ENCODE measurements around the gene CAMTA1.

The CAMTA1 gene

DNA sequence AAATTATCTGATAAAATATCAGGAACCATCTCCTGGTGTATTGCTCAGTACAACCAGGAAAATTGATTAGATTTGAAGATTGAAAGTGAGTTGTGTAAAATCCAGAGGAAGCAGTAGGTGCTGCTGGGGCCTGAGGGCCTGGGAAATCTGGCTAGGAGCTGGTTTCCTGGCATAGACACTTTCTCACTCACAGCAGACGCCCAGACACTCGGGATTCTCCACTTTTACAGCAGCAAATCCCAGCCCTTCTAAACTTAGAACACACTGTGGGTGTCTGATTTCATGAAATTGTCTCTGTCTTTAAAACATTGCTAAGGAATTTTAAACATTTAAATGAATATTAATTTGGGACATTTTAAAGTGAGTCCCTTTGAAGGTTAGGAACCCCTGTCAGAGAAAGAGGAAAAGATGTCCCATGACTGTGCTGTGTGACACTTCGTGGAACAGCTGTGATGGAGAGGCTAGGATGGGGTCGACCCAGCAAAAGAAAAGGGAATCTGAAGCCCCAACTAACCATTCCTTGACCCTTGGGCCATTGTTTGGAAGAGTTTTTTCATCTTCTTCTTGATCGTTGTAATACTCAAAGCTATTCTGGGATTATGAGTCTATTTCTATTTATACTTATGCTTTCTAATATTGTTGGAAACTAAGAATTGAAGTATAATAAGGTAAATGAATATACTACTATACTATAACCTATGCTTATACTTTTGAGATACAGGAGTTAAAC is 936.9 kb downstream of the CAMTA1 start:
- Histone ChIP-seq H3K4me1 (ENCODE audit: insufficient read depth, poor library complexity, severe bottlenecking) (no peaks in the 10 kb centered on the region), H3K27ac (ENCODE audit: poor library complexity, severe bottlenecking) (no peak overlapping the region), H3K9me3 (ENCODE audit: severe bottlenecking) (no peaks in the 10 kb centered on the region), H3K36me3 (ENCODE audit: low read depth) (no peaks in the 10 kb centered on the region), H3K27me3 (ENCODE audit: insufficient read depth, poor library complexity, severe bottlenecking) (no peaks in the 10 kb centered on the region), H3K4me3 (ENCODE audit: severe bottlenecking) (no peak overlapping the region)
- no peak for ATAC-seq (ENCODE audit: low read depth)
- DNase-seq (ENCODE audit: low spot score) = no peak
- TF ChIP-seq, protein P1, sequence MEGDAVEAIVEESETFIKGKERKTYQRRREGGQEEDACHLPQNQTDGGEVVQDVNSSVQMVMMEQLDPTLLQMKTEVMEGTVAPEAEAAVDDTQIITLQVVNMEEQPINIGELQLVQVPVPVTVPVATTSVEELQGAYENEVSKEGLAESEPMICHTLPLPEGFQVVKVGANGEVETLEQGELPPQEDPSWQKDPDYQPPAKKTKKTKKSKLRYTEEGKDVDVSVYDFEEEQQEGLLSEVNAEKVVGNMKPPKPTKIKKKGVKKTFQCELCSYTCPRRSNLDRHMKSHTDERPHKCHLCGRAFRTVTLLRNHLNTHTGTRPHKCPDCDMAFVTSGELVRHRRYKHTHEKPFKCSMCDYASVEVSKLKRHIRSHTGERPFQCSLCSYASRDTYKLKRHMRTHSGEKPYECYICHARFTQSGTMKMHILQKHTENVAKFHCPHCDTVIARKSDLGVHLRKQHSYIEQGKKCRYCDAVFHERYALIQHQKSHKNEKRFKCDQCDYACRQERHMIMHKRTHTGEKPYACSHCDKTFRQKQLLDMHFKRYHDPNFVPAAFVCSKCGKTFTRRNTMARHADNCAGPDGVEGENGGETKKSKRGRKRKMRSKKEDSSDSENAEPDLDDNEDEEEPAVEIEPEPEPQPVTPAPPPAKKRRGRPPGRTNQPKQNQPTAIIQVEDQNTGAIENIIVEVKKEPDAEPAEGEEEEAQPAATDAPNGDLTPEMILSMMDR (IDR thresholded peaks at IDR 0.05; ENCODE audit: poor library complexity, severe bottlenecking) = no peak

DNA sequence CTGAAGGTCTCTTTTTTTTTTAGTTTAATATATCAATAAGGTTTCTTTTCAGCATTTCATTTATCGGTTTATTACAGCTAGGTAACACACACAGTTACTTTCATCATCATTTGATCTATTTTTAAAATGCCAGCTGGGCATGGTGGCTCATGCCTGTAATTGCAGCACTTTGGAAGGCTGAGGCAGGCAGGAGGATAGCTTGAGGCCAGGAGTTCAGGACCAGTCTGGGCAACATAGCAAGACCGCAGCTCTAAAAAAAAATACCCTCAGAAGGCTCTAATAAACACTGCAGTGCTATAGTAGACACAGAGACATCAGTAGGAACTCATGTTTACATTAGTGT is 937.4 kb downstream of the CAMTA1 start:
- DNase-seq (ENCODE audit: low spot score) = no peak
- Histone ChIP-seq H3K36me3 (ENCODE audit: low read depth) (no peaks in the 10 kb centered on the region), H3K4me3 (ENCODE audit: severe bottlenecking) (no peak overlapping the region), H3K9me3 (ENCODE audit: severe bottlenecking) (no peaks in the 10 kb centered on the region), H3K27ac (ENCODE audit: poor library complexity, severe bottlenecking) (no peak overlapping the region), H3K4me1 (ENCODE audit: insufficient read depth, poor library complexity, severe bottlenecking) (no peaks in the 10 kb centered on the region), H3K27me3 (ENCODE audit: insufficient read depth, poor library complexity, severe bottlenecking) (no peaks in the 10 kb centered on the region)
- TF ChIP-seq, protein P1 (IDR thresholded peaks at IDR 0.05; ENCODE audit: poor library complexity, severe bottlenecking) = no peak
- no peak for ATAC-seq (ENCODE audit: low read depth)

DNA sequence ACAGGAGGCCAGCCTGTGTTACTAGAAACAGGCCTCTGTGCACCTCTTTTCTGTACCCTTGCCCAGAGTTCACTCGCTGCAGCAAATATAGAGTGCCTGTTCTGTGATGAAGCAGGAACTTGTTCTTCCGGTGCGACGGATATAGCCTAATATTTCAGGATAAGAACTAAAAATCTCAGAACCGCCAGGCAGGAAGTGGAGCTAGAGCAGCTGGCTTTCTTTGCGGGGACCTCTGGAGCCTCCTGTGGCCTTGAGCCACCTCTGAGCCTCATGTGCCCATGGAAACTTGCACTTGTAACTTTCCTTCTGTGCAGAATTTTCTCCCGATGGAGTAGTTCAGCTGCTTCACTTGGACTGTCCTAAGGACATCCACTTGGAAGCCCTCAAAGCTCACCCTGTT is 941.4 kb downstream of the CAMTA1 start:
- Histone ChIP-seq H3K27ac (ENCODE audit: poor library complexity, severe bottlenecking) (no peak overlapping the region), H3K4me1 (ENCODE audit: insufficient read depth, poor library complexity, severe bottlenecking) (no peaks in the 10 kb centered on the region), H3K9me3 (ENCODE audit: severe bottlenecking) (no peaks in the 10 kb centered on the region), H3K4me3 (ENCODE audit: severe bottlenecking) (no peak overlapping the region), H3K36me3 (ENCODE audit: low read depth) (no peaks in the 10 kb centered on the region), H3K27me3 (ENCODE audit: insufficient read depth, poor library complexity, severe bottlenecking) (no peaks in the 10 kb centered on the region)
- DNase-seq (ENCODE audit: low spot score) (no peak), ATAC-seq (ENCODE audit: low read depth) (no peak)
- TF ChIP-seq, protein P1 (IDR thresholded peaks at IDR 0.05; ENCODE audit: poor library complexity, severe bottlenecking) = no peak

DNA sequence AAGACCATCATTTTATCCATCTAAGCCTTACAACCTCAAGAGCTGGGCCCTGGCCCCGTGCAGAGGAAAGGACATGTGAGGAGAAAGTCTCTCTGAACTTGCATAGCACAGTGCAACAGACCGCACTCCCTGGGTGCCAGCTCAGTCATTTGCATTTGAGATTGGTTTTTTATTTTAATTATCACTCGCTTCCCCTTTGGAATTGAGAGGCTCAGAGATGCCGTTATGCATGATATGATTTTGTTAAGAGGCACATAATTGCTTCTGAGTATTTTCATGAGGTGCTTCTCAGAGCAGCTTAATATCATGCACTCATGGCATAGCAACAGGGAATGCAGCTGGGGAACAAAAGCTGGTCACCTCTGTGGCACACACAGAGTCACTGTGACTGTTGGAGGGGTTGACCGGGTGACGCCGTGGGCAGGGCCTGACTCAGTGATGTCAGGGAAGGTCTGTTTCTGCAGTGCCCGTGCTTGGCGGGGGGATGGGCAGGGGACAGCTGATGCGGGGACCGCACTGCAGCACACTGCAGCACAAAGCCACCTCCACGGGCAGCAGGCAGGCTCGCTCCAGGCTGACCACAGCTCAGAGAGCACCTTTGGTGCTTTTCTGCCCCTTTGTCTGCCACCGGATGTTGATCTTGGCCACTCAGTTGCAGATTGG is 942.7 kb downstream of the CAMTA1 start:
- ATAC-seq (ENCODE audit: low read depth) (no peak), DNase-seq (ENCODE audit: low spot score) (no peak)
- H3K9me3 ChIP-seq (ENCODE audit: severe bottlenecking) = no peaks in the 10 kb centered on the region
- H3K27ac ChIP-seq (ENCODE audit: poor library complexity, severe bottlenecking) = no peak overlapping the region
- TF ChIP-seq, protein P1 (IDR thresholded peaks at IDR 0.05; ENCODE audit: poor library complexity, severe bottlenecking) = no peak
- H3K36me3 ChIP-seq (ENCODE audit: low read depth) = no peaks in the 10 kb centered on the region
- no peak overlapping the region for H3K4me3 ChIP-seq (ENCODE audit: severe bottlenecking)
- H3K4me1 ChIP-seq (ENCODE audit: insufficient read depth, poor library complexity, severe bottlenecking) = no peaks in the 10 kb centered on the region
- H3K27me3 ChIP-seq (ENCODE audit: insufficient read depth, poor library complexity, severe bottlenecking) = no peaks in the 10 kb centered on the region

DNA sequence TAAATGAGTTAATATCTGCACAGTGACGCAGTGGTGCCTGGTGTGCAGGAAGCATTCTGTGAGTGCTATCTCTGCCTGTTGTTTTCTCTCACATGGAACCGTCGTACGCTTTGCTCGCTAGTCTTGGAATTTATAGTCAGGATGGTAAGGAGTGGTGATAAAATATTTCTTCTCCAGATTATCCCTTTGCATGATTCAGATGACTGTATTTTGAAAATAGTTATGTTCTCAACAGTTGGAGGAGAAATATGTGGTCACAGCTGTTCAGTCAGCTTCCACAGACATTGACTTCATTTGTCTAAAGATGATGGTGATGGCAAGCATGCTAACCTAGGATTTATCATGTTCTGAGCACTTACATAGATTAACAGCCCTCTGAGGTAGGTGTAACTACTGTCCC is 944.5 kb downstream of the CAMTA1 start:
- TF ChIP-seq, protein P1 (IDR thresholded peaks at IDR 0.05; ENCODE audit: poor library complexity, severe bottlenecking) = no peak
- H3K9me3 ChIP-seq (ENCODE audit: severe bottlenecking) = no peaks in the 10 kb centered on the region
- H3K27ac ChIP-seq (ENCODE audit: poor library complexity, severe bottlenecking) = no peak overlapping the region
- H3K4me3 ChIP-seq (ENCODE audit: severe bottlenecking) = no peak overlapping the region
- H3K36me3 ChIP-seq (ENCODE audit: low read depth) = no peaks in the 10 kb centered on the region
- DNase-seq (ENCODE audit: low spot score) (no peak), ATAC-seq (ENCODE audit: low read depth) (no peak)
- H3K27me3 ChIP-seq (ENCODE audit: insufficient read depth, poor library complexity, severe bottlenecking) = no peaks in the 10 kb centered on the region
- H3K4me1 ChIP-seq (ENCODE audit: insufficient read depth, poor library complexity, severe bottlenecking) = no peaks in the 10 kb centered on the region

All from RWPE2 (cell line).